ENCODE data around the gene IRX2.

Gene IRX2

GRCh38 chr5:2703041-2703440 is 48.4 kb downstream of the IRX2 start:
- Histone ChIP-seq H2BK12ac (ENCODE audit: low read length in 2 of 2) (no peak overlapping the region), H3K27ac (ENCODE audit: low read length, poor library complexity, severe bottlenecking) (no peak overlapping the region), H3K23ac (ENCODE audit: low read length in 2 of 2) (no peak overlapping the region), H3K4me1 (ENCODE audit: control insufficient read depth, insufficient read depth, low read depth, low read length) (no peaks in the 10 kb centered on the region), H4K8ac (ENCODE audit: low read length) (no peak overlapping the region), H3K4me2 (ENCODE audit: low read length, poor library complexity, severe bottlenecking) (no peak overlapping the region), H3K18ac (ENCODE audit: low read depth in 1 of 2, low read length in 2 of 2) (no peak overlapping the region), H3K4me3 (ENCODE audit: insufficient read depth in 1 of 2, low read depth in 1 of 2, low read length in 2 of 2) (no peak overlapping the region), H3K14ac (ENCODE audit: low read length in 2 of 2) (no peak overlapping the region), H3K79me1 (replicated peaks; ENCODE audit: low read length, poor library complexity, severe bottlenecking) (no peaks in the 10 kb centered on the region), H4K91ac (ENCODE audit: low read length) (no peak overlapping the region), H2AK5ac (ENCODE audit: low read length, severe bottlenecking) (no peak overlapping the region), H2BK120ac (ENCODE audit: low read depth, low read length) (no peak overlapping the region), H3K9me3 (ENCODE audit: control insufficient read depth, low read length) (no peaks in the 10 kb centered on the region), H2BK5ac (ENCODE audit: low read depth, low read length, poor library complexity, severe bottlenecking) (no peak overlapping the region), H3K9ac (ENCODE audit: low read length) (no peak overlapping the region), H3K27me3 (ENCODE audit: control insufficient read depth in 1 of 2, insufficient read depth in 1 of 2, low read length in 2 of 2) (peaks cover 0 to 35% of the 10 kb centered on the region in 2 experiments), H2AFZ (ENCODE audit: low read depth, low read length) (no peak overlapping the region), H3K4ac (ENCODE audit: low read depth in 1 of 2, low read length in 2 of 2) (no peak overlapping the region), H2BK15ac (ENCODE audit: low read depth, poor library complexity, severe bottlenecking) (no peak overlapping the region), H3K36me3 (ENCODE audit: control insufficient read depth in 1 of 2, insufficient read depth in 2 of 2, low read depth in 1 of 2, low read length in 2 of 2) (no peaks in the 10 kb centered on the region)
- no peak for DNase-seq
- 82% methylated on average over 12 of the region's 13 CpGs for WGBS

GRCh38 chr5:2702096-2702879 is 49.2 kb downstream of the IRX2 start:
- no peak for DNase-seq
- Histone ChIP-seq H3K23ac (ENCODE audit: low read length in 2 of 2) (no peak overlapping the region), H3K4me1 (ENCODE audit: control insufficient read depth, insufficient read depth, low read depth, low read length) (no peaks in the 10 kb centered on the region), H2AK5ac (ENCODE audit: low read length, severe bottlenecking) (no peak overlapping the region), H3K9ac (ENCODE audit: low read length) (no peak overlapping the region), H3K27me3 (ENCODE audit: control insufficient read depth in 1 of 2, insufficient read depth in 1 of 2, low read length in 2 of 2) (peaks cover 0 to 35% of the 10 kb centered on the region in 2 experiments), H3K4me2 (ENCODE audit: low read length, poor library complexity, severe bottlenecking) (no peak overlapping the region), H2AFZ (ENCODE audit: low read depth, low read length) (no peak overlapping the region), H2BK5ac (ENCODE audit: low read depth, low read length, poor library complexity, severe bottlenecking) (no peak overlapping the region), H3K4ac (ENCODE audit: low read depth in 1 of 2, low read length in 2 of 2) (no peak overlapping the region), H2BK120ac (ENCODE audit: low read depth, low read length) (no peak overlapping the region), H3K14ac (ENCODE audit: low read length in 2 of 2) (no peak overlapping the region), H3K36me3 (ENCODE audit: control insufficient read depth in 1 of 2, insufficient read depth in 2 of 2, low read depth in 1 of 2, low read length in 2 of 2) (no peaks in the 10 kb centered on the region), H4K8ac (ENCODE audit: low read length) (no peak overlapping the region), H3K4me3 (ENCODE audit: insufficient read depth in 1 of 2, low read depth in 1 of 2, low read length in 2 of 2) (no peak overlapping the region), H2BK15ac (ENCODE audit: low read depth, poor library complexity, severe bottlenecking) (no peak overlapping the region), H4K91ac (ENCODE audit: low read length) (no peak overlapping the region), H3K79me1 (replicated peaks; ENCODE audit: low read length, poor library complexity, severe bottlenecking) (no peaks in the 10 kb centered on the region), H3K9me3 (ENCODE audit: control insufficient read depth, low read length) (no peaks in the 10 kb centered on the region), H3K27ac (ENCODE audit: low read length, poor library complexity, severe bottlenecking) (no peak overlapping the region), H3K18ac (ENCODE audit: low read depth in 1 of 2, low read length in 2 of 2) (no peak overlapping the region), H2BK12ac (ENCODE audit: low read length in 2 of 2) (no peak overlapping the region)
- 89% methylated on average over 23 of the region's 28 CpGs for WGBS

- H3K4me3 ChIP-seq (ENCODE audit: insufficient read depth in 1 of 2, low read depth in 1 of 2, low read length in 2 of 2): no peak overlapping the region
- no peak overlapping the region for H3K4ac ChIP-seq (ENCODE audit: low read depth in 1 of 2, low read length in 2 of 2)
- no peak overlapping the region for H3K23ac ChIP-seq (ENCODE audit: low read length in 2 of 2)
- no peak overlapping the region for H3K9ac ChIP-seq (ENCODE audit: low read length)
- no peaks in the 10 kb centered on the region for H3K9me3 ChIP-seq (ENCODE audit: control insufficient read depth, low read length)
- H3K36me3 ChIP-seq (ENCODE audit: control insufficient read depth in 1 of 2, insufficient read depth in 2 of 2, low read depth in 1 of 2, low read length in 2 of 2): no peaks in the 10 kb centered on the region
- no peak overlapping the region for H3K14ac ChIP-seq (ENCODE audit: low read length in 2 of 2)
- no peak overlapping the region for H3K4me2 ChIP-seq (ENCODE audit: low read length, poor library complexity, severe bottlenecking)
- H3K27ac ChIP-seq (ENCODE audit: low read length, poor library complexity, severe bottlenecking): no peak overlapping the region
- no peak overlapping the region for H2AFZ ChIP-seq (ENCODE audit: low read depth, low read length)
- no peaks in the 10 kb centered on the region for H3K79me1 ChIP-seq (replicated peaks; ENCODE audit: low read length, poor library complexity, severe bottlenecking)
- no peak overlapping the region for H2BK15ac ChIP-seq (ENCODE audit: low read depth, poor library complexity, severe bottlenecking)
- H3K27me3 ChIP-seq (ENCODE audit: control insufficient read depth in 1 of 2, insufficient read depth in 1 of 2, low read length in 2 of 2): peaks cover 0 to 30% of the 10 kb centered on the region in 2 experiments
- no peak for DNase-seq
- H3K18ac ChIP-seq (ENCODE audit: low read depth in 1 of 2, low read length in 2 of 2): no peak overlapping the region
- H3K4me1 ChIP-seq (ENCODE audit: control insufficient read depth, insufficient read depth, low read depth, low read length): no peaks in the 10 kb centered on the region
- 57% methylated on average over 10 of the region's 10 CpGs for WGBS
- no peak overlapping the region for H2AK5ac ChIP-seq (ENCODE audit: low read length, severe bottlenecking)
- H4K91ac ChIP-seq (ENCODE audit: low read length): no peak overlapping the region
- H2BK5ac ChIP-seq (ENCODE audit: low read depth, low read length, poor library complexity, severe bottlenecking): no peak overlapping the region
- H2BK120ac ChIP-seq (ENCODE audit: low read depth, low read length): no peak overlapping the region
- H2BK12ac ChIP-seq (ENCODE audit: low read length in 2 of 2): no peak overlapping the region
- no peak overlapping the region for H4K8ac ChIP-seq (ENCODE audit: low read length)
Measured at GRCh38 chr5:2701592-2701991, 49.9 kb downstream of the IRX2 start.

- H3K18ac ChIP-seq (ENCODE audit: low read depth in 1 of 2, low read length in 2 of 2): no peak overlapping the region
- no peaks in the 10 kb centered on the region for H3K9me3 ChIP-seq (ENCODE audit: control insufficient read depth, low read length)
- no peak overlapping the region for H2BK120ac ChIP-seq (ENCODE audit: low read depth, low read length)
- H3K23ac ChIP-seq (ENCODE audit: low read length in 2 of 2): no peak overlapping the region
- H3K27me3 ChIP-seq (ENCODE audit: control insufficient read depth in 1 of 2, insufficient read depth in 1 of 2, low read length in 2 of 2): peaks cover 0 to 23% of the 10 kb centered on the region in 2 experiments
- no peak overlapping the region for H3K14ac ChIP-seq (ENCODE audit: low read length in 2 of 2)
- no peak overlapping the region for H3K4me2 ChIP-seq (ENCODE audit: low read length, poor library complexity, severe bottlenecking)
- H3K4ac ChIP-seq (ENCODE audit: low read depth in 1 of 2, low read length in 2 of 2): no peak overlapping the region
- no peaks in the 10 kb centered on the region for H3K36me3 ChIP-seq (ENCODE audit: control insufficient read depth in 1 of 2, insufficient read depth in 2 of 2, low read depth in 1 of 2, low read length in 2 of 2)
- no peak overlapping the region for H3K9ac ChIP-seq (ENCODE audit: low read length)
- H4K91ac ChIP-seq (ENCODE audit: low read length): no peak overlapping the region
- DNase-seq: no peak
- H3K4me1 ChIP-seq (ENCODE audit: control insufficient read depth, insufficient read depth, low read depth, low read length): no peaks in the 10 kb centered on the region
- no peak overlapping the region for H2BK12ac ChIP-seq (ENCODE audit: low read length in 2 of 2)
- no peak overlapping the region for H2AK5ac ChIP-seq (ENCODE audit: low read length, severe bottlenecking)
- no peak overlapping the region for H4K8ac ChIP-seq (ENCODE audit: low read length)
- no peak overlapping the region for H2BK15ac ChIP-seq (ENCODE audit: low read depth, poor library complexity, severe bottlenecking)
- H3K4me3 ChIP-seq (ENCODE audit: insufficient read depth in 1 of 2, low read depth in 1 of 2, low read length in 2 of 2): no peak overlapping the region
- H2BK5ac ChIP-seq (ENCODE audit: low read depth, low read length, poor library complexity, severe bottlenecking): no peak overlapping the region
- WGBS: 85% methylated on average over 8 of the region's 8 CpGs
- H3K27ac ChIP-seq (ENCODE audit: low read length, poor library complexity, severe bottlenecking): no peak overlapping the region
- no peaks in the 10 kb centered on the region for H3K79me1 ChIP-seq (replicated peaks; ENCODE audit: low read length, poor library complexity, severe bottlenecking)
- no peak overlapping the region for H2AFZ ChIP-seq (ENCODE audit: low read depth, low read length)
Measured at GRCh38 chr5:2700876-2701275, 50.6 kb downstream of the IRX2 start.
